DND-41 (cell line): ENCODE results near the gene SNTB2.

Experiments
- ATAC-seq: fragments of 200-7000 bp; cut with Tn5 transposase; 3 replicates; pipeline ENCODE4 v1.9.1; 2021; ENCODE audit warnings: low read depth; ENCODE audit not compliant: insufficient read depth
- DNase-seq: peaks from one replicate; pipeline ENCODE4 v3.0.0-alpha.2; 2020
- H2AFZ ChIP-seq: 2 replicates; pipeline ENCODE4 v1.6.0; 2012; ENCODE audit warnings: low read depth, low read length
- H3K27ac ChIP-seq: 2 replicates; pipeline ENCODE4 v1.5.1; 2012; ENCODE audit warnings: low read length, inconsistent platforms
- H3K27me3 ChIP-seq: fragments of 200-600 bp; sonication (generic); 2 replicates; pipeline ENCODE4 v1.6.0; 2012; ENCODE audit warnings: low read length, mild to moderate bottlenecking, inconsistent platforms; ENCODE audit not compliant: insufficient read depth, poor library complexity
- H3K36me3 ChIP-seq: 2 replicates; pipeline ENCODE4 v1.5.1; 2012; ENCODE audit warnings: low read length, inconsistent platforms; ENCODE audit not compliant: insufficient read depth
- H3K4me1 ChIP-seq: 2 replicates; pipeline ENCODE4 v1.5.1; 2012; ENCODE audit warnings: mild to moderate bottlenecking, low read length; ENCODE audit not compliant: insufficient read depth
- H3K4me2 ChIP-seq: 2 replicates; pipeline ENCODE4 v1.6.0; 2012; ENCODE audit warnings: mild to moderate bottlenecking, moderate library complexity, low read length, inconsistent platforms; ENCODE audit not compliant: insufficient read depth
- H3K4me3 ChIP-seq, 2 experiments: fragments of 200-600 bp in 1 of 2; shearing (Covaris generic) in 1 of 2; 2 replicates each; pipeline ENCODE4 v1.5.1; 2012 to 2016; ENCODE audit warnings: inconsistent platforms in 2 of 2, low read length in 2 of 2, mild to moderate bottlenecking in 2 of 2, low read depth in 1 of 2, moderate library complexity in 1 of 2
- H3K79me2 ChIP-seq: 2 replicates; pipeline ENCODE4 v1.6.0; 2012; ENCODE audit warnings: low read length, inconsistent platforms; ENCODE audit not compliant: insufficient read depth
- H3K9ac ChIP-seq: 2 replicates; pipeline ENCODE4 v1.6.0; 2012; ENCODE audit warnings: low read depth, mild to moderate bottlenecking, inconsistent platforms, low read length, moderate library complexity
- H3K9me3 ChIP-seq: 2 replicates; pipeline ENCODE4 v1.5.1; 2012; ENCODE audit warnings: low read length, moderate library complexity, mild to moderate bottlenecking, inconsistent platforms; ENCODE audit not compliant: insufficient read depth, severe bottlenecking
- H4K20me1 ChIP-seq: 2 replicates; pipeline ENCODE4 v1.6.0; 2012; ENCODE audit warnings: low read length; ENCODE audit not compliant: insufficient read depth
- CTCF ChIP-seq: IDR thresholded peaks from 2 replicates; pipeline ENCODE4 v1.5.1; 2012; ENCODE audit warnings: borderline replicate concordance, low read length, moderate library complexity, mild to moderate bottlenecking; ENCODE audit not compliant: poor library complexity, severe bottlenecking; ENCODE audit errors: extremely low read depth
- EZH2 ChIP-seq: IDR thresholded peaks from 3 replicates; pipeline ENCODE4 v1.6.1; 2012; ENCODE audit warnings: borderline replicate concordance, low read depth, mild to moderate bottlenecking, moderate library complexity, low read length, inconsistent platforms; ENCODE audit not compliant: severe bottlenecking

The SNTB2 gene

GRCh38 chr16:69266334-69267063, 79.5 kb downstream of the SNTB2 start:
- TF ChIP-seq CTCF (no peak), EZH2 (no peak)

GRCh38 chr16:69267633-69268032, 80.7 kb downstream of the SNTB2 start:
- Histone ChIP-seq H3K36me3 (peaks cover 18% of the 10 kb centered on the region; the same call in 1 of the 2 replicates), H4K20me1 (no peaks in the 10 kb centered on the region), H3K27me3 (no peaks in the 10 kb centered on the region), H3K4me1 (no peaks in the 10 kb centered on the region), H3K4me3 (no peak overlapping the region), H3K4me2 (no peak overlapping the region), H3K9ac (no peak overlapping the region), H3K79me2 (no peaks in the 10 kb centered on the region), H3K27ac (no peak overlapping the region), H2AFZ (no peak overlapping the region), H3K9me3 (no peaks in the 10 kb centered on the region)
- ATAC-seq (no peak), DNase-seq (no peak)
- no peak for TF ChIP-seq EZH2
- no peak for TF ChIP-seq CTCF

More at GRCh38 chr16:69266334-69267063, 79.5 kb downstream of the SNTB2 start:
- H3K4me1 ChIP-seq = no peaks in the 10 kb centered on the region
- no peak overlapping the region for H3K4me2 ChIP-seq
- DNase-seq (no peak), ATAC-seq (no peak)
- H3K4me3 ChIP-seq = no peak overlapping the region
- no peaks in the 10 kb centered on the region for H3K9me3 ChIP-seq
- H3K27ac ChIP-seq = no peak overlapping the region
- no peaks in the 10 kb centered on the region for H3K27me3 ChIP-seq
- no peak overlapping the region for H2AFZ ChIP-seq
- peaks cover 19% of the 10 kb centered on the region; the same call in 1 of the 2 replicates for H3K36me3 ChIP-seq
- H3K9ac ChIP-seq = no peak overlapping the region
- H3K79me2 ChIP-seq = no peaks in the 10 kb centered on the region
- H4K20me1 ChIP-seq = no peaks in the 10 kb centered on the region

GRCh38 chr16:69270395-69270794, 83.4 kb downstream of the SNTB2 start:
- no peak overlapping the region for H3K27ac ChIP-seq
- no peaks in the 10 kb centered on the region for H3K79me2 ChIP-seq
- H3K36me3 ChIP-seq = peaks cover 14% of the 10 kb centered on the region; the same call in 1 of the 2 replicates
- no peaks in the 10 kb centered on the region for H4K20me1 ChIP-seq
- no peak for DNase-seq
- no peak overlapping the region for H3K4me3 ChIP-seq
- no peak overlapping the region for H3K9ac ChIP-seq
- TF ChIP-seq EZH2 (no peak), CTCF (no peak)
- no peak overlapping the region for H3K4me2 ChIP-seq
- H3K4me1 ChIP-seq = no peaks in the 10 kb centered on the region
- no peak overlapping the region for H2AFZ ChIP-seq
- no peaks in the 10 kb centered on the region for H3K27me3 ChIP-seq
- no peak for ATAC-seq
- no peaks in the 10 kb centered on the region for H3K9me3 ChIP-seq

GRCh38 chr16:69270831-69271230, 83.9 kb downstream of the SNTB2 start:
- ATAC-seq (no peak), DNase-seq (no peak)
- no peak overlapping the region for H3K4me3 ChIP-seq
- H3K9ac ChIP-seq = no peak overlapping the region
- H4K20me1 ChIP-seq = no peaks in the 10 kb centered on the region
- H3K4me2 ChIP-seq = no peak overlapping the region
- H3K27ac ChIP-seq = no peak overlapping the region
- H3K27me3 ChIP-seq = no peaks in the 10 kb centered on the region
- no peaks in the 10 kb centered on the region for H3K4me1 ChIP-seq
- no peak for TF ChIP-seq EZH2
- no peak for TF ChIP-seq CTCF
- H2AFZ ChIP-seq = no peak overlapping the region
- no peaks in the 10 kb centered on the region for H3K9me3 ChIP-seq
- H3K79me2 ChIP-seq = no peaks in the 10 kb centered on the region
- peaks cover 14% of the 10 kb centered on the region; the same call in 1 of the 2 replicates for H3K36me3 ChIP-seq
